DLD1 (cell line): ENCODE data around the gene PADI3.

Experiments used
- in situ Hi-C: cut with HindIII; loops from 2 replicates; pipeline ENCODE4 v1.10.0; 2017; ENCODE audit warnings: low sequenced_read_pairs

PADI3 gene

GRCh38 chr1:17270891-17271765 lies 22.2 kb downstream of the PADI3 start:
- in situ Hi-C loops, result no loop called here

- in situ Hi-C loops, result no loop called here
These were observed 23.2 kb downstream of the PADI3 start for GRCh38 chr1:17272066-17272465.

GRCh38 chr1:17272646-17273045 lies 23.7 kb downstream of the PADI3 start:
- in situ Hi-C loops, result no loop called here

GRCh38 chr1:17273096-17273495 lies 24.2 kb downstream of the PADI3 start:
- in situ Hi-C loops, result no loop called here

- in situ Hi-C loops, result no loop called here
These were observed 25.6 kb downstream of the PADI3 start for GRCh38 chr1:17274186-17275170.

- in situ Hi-C loops, result no loop called here
These were observed 27.7 kb downstream of the PADI3 start for GRCh38 chr1:17276568-17276967.

GRCh38 chr1:17277511-17278159 lies 28.7 kb downstream of the PADI3 start:
- in situ Hi-C loops, result no loop called here

GRCh38 chr1:17278996-17279830 lies 30.3 kb downstream of the PADI3 start:
- in situ Hi-C loops, result no loop called here

GRCh38 chr1:17280436-17280835 lies 31.5 kb downstream of the PADI3 start:
- in situ Hi-C loops, result no loop called here

GRCh38 chr1:17280894-17281293 lies 32.0 kb downstream of the PADI3 start:
- in situ Hi-C loops, result no loop called here

- in situ Hi-C loops, result no loop called here
These were observed 32.9 kb downstream of the PADI3 start for GRCh38 chr1:17281775-17282181.

GRCh38 chr1:17282836-17283235 lies 33.9 kb downstream of the PADI3 start:
- in situ Hi-C loops, result no loop called here

GRCh38 chr1:17286646-17287045 lies 37.7 kb downstream of the PADI3 start:
- in situ Hi-C loops, result no loop called here

- in situ Hi-C loops, result no loop called here
These were observed 38.4 kb downstream of the PADI3 start for GRCh38 chr1:17287130-17287776.

GRCh38 chr1:17289721-17290120 lies 40.8 kb downstream of the PADI3 start:
- in situ Hi-C loops, result no loop called here

- in situ Hi-C loops, result no loop called here
These were observed 41.7 kb downstream of the PADI3 start for GRCh38 chr1:17290553-17290952.

- in situ Hi-C loops, result no loop called here
These were observed 43.6 kb downstream of the PADI3 start for GRCh38 chr1:17292299-17293160.

GRCh38 chr1:17293681-17294425 lies 45.0 kb downstream of the PADI3 start:
- in situ Hi-C loops, result no loop called here
